Measurements from ENCODE around the gene ATP7B. TPM values are rescaled to one million over a fixed set of nuclear protein-coding genes. Genes with fewer than 3 reads are reported as not detected.

The ATP7B gene
- total and polyA plus RNA-seq, 2 experiments from 2014 or later, result 3.9 to 14.4 TPM

DNA sequence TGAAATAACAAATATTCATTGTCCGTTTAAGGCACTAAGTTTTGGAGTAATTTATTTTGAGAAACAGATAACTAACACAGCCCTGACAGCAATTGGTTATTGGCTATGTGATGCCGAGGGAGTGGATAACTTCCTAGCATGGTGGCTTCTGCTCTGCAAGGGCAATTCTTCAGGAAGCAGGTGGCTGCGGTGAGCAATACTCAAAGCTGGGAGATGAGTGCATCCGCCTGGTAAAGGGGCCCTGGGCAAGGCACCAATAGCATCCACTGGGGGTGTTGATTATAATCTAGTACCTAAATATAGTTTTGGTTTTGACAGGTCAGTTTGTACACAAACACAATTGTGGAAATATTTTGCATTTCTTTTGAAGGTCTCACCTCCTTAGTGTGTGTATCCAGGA, 108.5 kb downstream of the ATP7B start:
- Histone ChIP-seq H3K27ac (no peak overlapping the region), H3K4me1 (ENCODE audit: low read depth) (no peaks in the 10 kb centered on the region), H3K27me3 (peaks cover 3% of the 10 kb centered on the region), H3K9me3 (ENCODE audit: low read depth) (no peaks in the 10 kb centered on the region), H3K4me3 (no peak overlapping the region), H3K36me3 (no peaks in the 10 kb centered on the region)
- TF ChIP-seq, protein P1, sequence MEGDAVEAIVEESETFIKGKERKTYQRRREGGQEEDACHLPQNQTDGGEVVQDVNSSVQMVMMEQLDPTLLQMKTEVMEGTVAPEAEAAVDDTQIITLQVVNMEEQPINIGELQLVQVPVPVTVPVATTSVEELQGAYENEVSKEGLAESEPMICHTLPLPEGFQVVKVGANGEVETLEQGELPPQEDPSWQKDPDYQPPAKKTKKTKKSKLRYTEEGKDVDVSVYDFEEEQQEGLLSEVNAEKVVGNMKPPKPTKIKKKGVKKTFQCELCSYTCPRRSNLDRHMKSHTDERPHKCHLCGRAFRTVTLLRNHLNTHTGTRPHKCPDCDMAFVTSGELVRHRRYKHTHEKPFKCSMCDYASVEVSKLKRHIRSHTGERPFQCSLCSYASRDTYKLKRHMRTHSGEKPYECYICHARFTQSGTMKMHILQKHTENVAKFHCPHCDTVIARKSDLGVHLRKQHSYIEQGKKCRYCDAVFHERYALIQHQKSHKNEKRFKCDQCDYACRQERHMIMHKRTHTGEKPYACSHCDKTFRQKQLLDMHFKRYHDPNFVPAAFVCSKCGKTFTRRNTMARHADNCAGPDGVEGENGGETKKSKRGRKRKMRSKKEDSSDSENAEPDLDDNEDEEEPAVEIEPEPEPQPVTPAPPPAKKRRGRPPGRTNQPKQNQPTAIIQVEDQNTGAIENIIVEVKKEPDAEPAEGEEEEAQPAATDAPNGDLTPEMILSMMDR (IDR thresholded peaks at IDR 0.05; ENCODE audit: low read depth, low read length), result no peak
- no peak for DNase-seq (ENCODE audit: low read depth in 1 of 2, low spot score in 1 of 2)

DNA sequence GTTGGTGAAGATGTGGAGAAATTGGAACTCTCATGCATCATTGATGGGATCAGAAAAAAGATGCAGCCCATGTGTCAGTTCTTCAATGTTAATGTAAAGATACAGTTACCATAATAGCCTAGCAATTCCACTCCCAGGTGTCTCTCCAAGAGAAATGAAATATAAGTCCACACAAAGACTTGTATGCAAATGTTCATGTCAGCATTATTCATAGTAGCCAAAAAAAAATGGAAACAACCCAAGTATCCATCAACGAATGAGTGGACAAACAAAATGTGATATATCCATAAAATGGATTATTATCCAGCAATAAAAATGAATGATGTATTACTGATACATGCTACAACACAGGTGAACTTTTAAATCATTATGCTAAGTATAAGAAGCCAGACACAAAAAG, 110.8 kb downstream of the ATP7B start:
- Histone ChIP-seq H3K36me3 (no peaks in the 10 kb centered on the region), H3K9me3 (ENCODE audit: low read depth) (no peaks in the 10 kb centered on the region), H3K27me3 (peaks cover 3% of the 10 kb centered on the region), H3K4me3 (no peak overlapping the region), H3K27ac (no peak overlapping the region), H3K4me1 (ENCODE audit: low read depth) (no peaks in the 10 kb centered on the region)
- no peak for DNase-seq (ENCODE audit: low read depth in 1 of 2, low spot score in 1 of 2)
- TF ChIP-seq, protein P1 (IDR thresholded peaks at IDR 0.05; ENCODE audit: low read depth, low read length), result no peak

DNA sequence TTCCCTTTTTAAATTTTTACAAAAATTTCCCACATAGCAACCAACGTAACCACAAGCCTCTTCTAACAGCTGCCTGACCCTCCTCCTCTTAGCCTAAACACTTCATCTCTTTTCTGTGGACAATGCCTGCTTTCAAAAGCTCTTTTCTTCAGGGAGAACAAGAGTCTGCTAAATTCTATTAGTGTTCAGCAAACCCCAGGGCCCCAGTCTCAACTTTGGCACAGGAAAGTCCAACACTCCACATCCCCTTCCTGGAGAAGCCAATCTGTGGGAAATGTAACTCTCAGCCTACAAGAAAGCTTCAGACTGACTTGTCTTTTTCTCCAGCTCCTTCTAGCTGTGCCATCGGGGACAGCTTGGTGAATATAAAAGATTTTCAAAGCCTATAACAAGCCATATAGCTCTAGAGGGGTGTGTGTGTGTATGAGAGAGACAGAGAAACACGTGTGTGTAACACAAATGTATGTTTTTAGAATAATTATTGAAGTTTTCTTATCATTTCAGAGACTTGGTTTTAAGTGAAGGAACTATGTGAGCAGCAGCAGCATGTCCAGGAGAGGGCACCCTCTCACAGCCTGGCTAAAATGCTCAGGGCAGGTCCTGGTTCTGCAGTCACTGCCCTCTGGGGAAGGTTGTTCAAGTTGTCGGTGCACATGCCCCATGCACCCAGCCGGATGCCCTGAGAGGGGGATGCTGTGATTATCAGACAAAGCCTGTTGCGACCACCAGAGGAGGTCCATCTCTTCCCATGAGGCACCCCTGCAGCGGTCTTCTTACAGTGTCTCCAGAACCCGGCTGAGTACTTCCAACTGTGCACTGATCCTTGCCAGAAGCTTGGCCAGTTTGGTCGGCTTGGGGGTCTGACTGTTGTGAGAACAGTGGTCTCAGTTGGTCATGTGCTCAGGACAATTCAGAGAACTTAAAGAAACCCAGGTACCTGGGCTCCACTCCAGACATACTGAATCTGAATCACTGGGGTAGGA, 115.1 kb downstream of the ATP7B start:
- H3K27me3 ChIP-seq, result no peaks in the 10 kb centered on the region
- no peaks in the 10 kb centered on the region for H3K36me3 ChIP-seq
- DNase-seq (ENCODE audit: low read depth in 1 of 2, low spot score in 1 of 2), result peak; percentile 69 to 77
- H3K9me3 ChIP-seq (ENCODE audit: low read depth), result no peaks in the 10 kb centered on the region
- no peak overlapping the region for H3K27ac ChIP-seq
- H3K4me1 ChIP-seq (ENCODE audit: low read depth), result no peaks in the 10 kb centered on the region
- H3K4me3 ChIP-seq, result no peak overlapping the region
- TF ChIP-seq, protein P1 (IDR thresholded peaks at IDR 0.05; ENCODE audit: low read depth, low read length), result peak; percentile 90

DNA sequence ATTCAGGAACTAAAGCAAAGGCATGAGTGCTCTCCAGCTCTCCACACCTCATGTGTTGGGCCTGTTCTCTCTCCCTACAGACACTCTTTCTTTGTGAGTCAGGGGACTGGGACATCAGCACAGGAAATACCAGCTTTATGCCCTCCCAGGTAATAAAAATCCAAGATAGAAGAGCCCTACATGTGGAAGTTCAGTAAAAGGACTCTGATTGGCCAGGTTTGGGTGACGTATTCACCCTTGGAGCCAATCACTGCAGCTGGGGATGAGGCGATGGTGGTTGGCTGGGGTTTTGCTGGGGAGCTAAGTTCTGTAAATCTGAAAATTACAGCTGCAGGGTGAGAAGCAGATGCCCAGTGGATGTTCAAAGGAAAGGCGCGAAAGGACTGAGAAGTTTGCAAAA, 117.0 kb downstream of the ATP7B start:
- Histone ChIP-seq H3K4me1 (ENCODE audit: low read depth) (no peaks in the 10 kb centered on the region), H3K27ac (no peak overlapping the region), H3K9me3 (ENCODE audit: low read depth) (no peaks in the 10 kb centered on the region), H3K4me3 (no peak overlapping the region), H3K27me3 (no peaks in the 10 kb centered on the region), H3K36me3 (no peaks in the 10 kb centered on the region)
- TF ChIP-seq, protein P1 (IDR thresholded peaks at IDR 0.05; ENCODE audit: low read depth, low read length), result no peak
- no peak for DNase-seq (ENCODE audit: low read depth in 1 of 2, low spot score in 1 of 2)

DNA sequence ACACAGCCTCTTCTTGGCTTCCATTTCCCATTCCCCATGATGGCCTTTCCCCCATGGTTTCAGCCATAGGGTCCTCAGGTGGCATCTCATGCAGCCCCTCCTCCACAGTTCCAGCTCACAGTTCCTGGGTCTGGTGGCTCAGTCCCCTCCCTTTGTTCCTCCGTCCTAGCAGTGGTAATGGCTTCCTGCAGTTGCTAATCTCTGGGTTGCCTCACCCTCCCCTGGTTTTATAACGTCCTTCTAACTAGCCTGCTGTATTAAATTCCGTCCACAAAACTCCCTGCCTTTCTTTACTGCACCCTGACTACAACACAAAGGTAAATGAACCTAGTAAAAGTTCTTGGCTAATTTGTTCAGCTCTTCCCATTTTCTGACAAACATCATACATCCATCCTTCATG, 118.6 kb downstream of the ATP7B start:
- Histone ChIP-seq H3K9me3 (ENCODE audit: low read depth) (no peaks in the 10 kb centered on the region), H3K4me1 (ENCODE audit: low read depth) (no peaks in the 10 kb centered on the region), H3K27ac (no peak overlapping the region), H3K4me3 (no peak overlapping the region), H3K36me3 (no peaks in the 10 kb centered on the region), H3K27me3 (no peaks in the 10 kb centered on the region)
- TF ChIP-seq, protein P1 (IDR thresholded peaks at IDR 0.05; ENCODE audit: low read depth, low read length), result no peak
- DNase-seq (ENCODE audit: low read depth in 1 of 2, low spot score in 1 of 2), result no peak
